ENCODE data around the gene TCEA3.

DNA sequence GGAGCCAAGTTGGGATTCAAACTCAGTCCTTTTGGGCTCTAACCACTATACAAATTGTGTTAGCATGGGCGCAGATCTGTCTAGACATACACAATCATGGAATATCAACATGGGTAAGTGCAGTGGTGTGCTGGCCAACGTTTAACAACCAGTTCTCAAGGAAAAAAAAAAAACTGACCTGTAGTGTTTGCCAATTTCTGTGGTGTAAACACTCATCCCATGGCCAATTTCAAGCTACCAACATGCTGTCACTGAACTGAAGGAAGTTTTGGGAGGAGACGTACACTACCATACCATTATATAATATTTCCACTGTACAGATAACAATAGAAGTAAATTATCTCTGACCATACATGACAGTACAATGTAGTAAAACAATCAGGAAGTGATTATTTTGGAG is 3.2 kb downstream of the TCEA3 start:
- no peak for TF ChIP-seq POLR2AphosphoS5 (IDR thresholded peaks at IDR 0.05; ENCODE audit: low read depth, low read length)
- TF ChIP-seq TAF1 (IDR thresholded peaks at IDR 0.05; ENCODE audit: borderline replicate concordance, insufficient read depth, low read length): no peak
- TF ChIP-seq FOXP2 (optimal IDR thresholded peaks at IDR 0.05; ENCODE audit: borderline replicate concordance, extremely low read depth, extremely low read length, insufficient read depth): no peak

All from PFSK-1 (cell line).